ENCODE data around the gene ACAA2. TPM values are rescaled to one million over a fixed set of nuclear protein-coding genes. Genes with fewer than 3 reads are reported as not detected.
"Not testable (repeated sequence)": the region's sequence is repeated elsewhere in the genome, so short reads cannot be mapped to it uniquely, and the experiment has no call there.

The ACAA2 gene
- total and polyA plus RNA-seq, 9 donors, result 28.6 to 96.2 (median 44.1) TPM

DNA sequence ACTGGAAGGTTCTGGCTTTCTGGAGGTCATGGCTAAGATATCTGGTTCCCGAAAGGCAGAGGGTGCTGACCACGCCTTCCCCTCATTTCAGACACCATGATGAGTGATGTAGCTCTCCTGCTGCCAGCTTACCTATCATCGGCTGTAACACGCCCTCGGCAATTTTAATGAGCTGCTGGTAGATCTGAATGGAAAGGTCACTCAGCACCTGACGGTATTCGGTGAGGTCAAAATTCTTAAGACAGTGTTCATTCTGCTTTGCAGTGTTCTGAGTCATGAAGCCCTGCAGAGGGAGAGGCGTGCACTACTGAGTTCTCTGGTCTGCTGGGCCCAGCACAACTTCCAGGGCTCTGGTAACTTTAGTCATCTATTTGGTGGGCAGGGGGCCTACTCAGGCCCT, 25.7 kb upstream of the ACAA2 start:
- Histone ChIP-seq H3K4me3 (no peak overlapping the region), H3K4me1 (ENCODE audit: insufficient read depth) (no peaks in the 10 kb centered on the region), H3K27ac (no peak overlapping the region), H3K9me3 (no peaks in the 10 kb centered on the region), H3K36me3 (no peaks in the 10 kb centered on the region), H3K27me3 (no peaks in the 10 kb centered on the region)
- TF ChIP-seq POLR2A (IDR thresholded peaks at IDR 0.05), result no peak
- TF ChIP-seq, protein P1, sequence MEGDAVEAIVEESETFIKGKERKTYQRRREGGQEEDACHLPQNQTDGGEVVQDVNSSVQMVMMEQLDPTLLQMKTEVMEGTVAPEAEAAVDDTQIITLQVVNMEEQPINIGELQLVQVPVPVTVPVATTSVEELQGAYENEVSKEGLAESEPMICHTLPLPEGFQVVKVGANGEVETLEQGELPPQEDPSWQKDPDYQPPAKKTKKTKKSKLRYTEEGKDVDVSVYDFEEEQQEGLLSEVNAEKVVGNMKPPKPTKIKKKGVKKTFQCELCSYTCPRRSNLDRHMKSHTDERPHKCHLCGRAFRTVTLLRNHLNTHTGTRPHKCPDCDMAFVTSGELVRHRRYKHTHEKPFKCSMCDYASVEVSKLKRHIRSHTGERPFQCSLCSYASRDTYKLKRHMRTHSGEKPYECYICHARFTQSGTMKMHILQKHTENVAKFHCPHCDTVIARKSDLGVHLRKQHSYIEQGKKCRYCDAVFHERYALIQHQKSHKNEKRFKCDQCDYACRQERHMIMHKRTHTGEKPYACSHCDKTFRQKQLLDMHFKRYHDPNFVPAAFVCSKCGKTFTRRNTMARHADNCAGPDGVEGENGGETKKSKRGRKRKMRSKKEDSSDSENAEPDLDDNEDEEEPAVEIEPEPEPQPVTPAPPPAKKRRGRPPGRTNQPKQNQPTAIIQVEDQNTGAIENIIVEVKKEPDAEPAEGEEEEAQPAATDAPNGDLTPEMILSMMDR (IDR thresholded peaks at IDR 0.05), result no peak
- TF ChIP-seq EP300 (IDR thresholded peaks at IDR 0.05), result no peak
- 90 to 97% (median 91%) methylated on average over 8 of the region's 8 CpGs for WGBS, 3 donors
- intact Hi-C loops (cut with DNase I), result no loop called here
- DNase-seq, result no peak

DNA sequence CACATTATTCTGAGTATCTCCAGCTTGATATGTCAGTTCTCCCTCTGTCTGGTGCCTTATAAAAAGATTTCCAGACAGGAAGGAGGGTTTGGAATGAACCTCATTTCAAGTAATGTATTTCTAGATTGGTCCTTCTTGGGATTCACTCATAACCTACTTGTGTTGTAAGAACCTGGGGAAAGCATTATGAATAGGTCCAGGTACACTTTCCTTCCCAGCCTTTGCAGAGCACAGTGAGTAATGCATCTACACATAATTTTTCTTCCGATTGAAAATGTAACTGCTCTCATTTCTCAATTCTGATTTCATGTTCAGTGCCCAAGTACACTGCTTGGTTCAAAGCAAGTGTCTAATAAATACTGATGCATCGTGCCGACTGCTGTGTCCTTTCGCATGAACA, 25.0 kb upstream of the ACAA2 start:
- DNase-seq, result no peak
- no peak overlapping the region for H3K4me3 ChIP-seq
- H3K27me3 ChIP-seq, result no peaks in the 10 kb centered on the region
- no peaks in the 10 kb centered on the region for H3K9me3 ChIP-seq
- H3K36me3 ChIP-seq, result no peaks in the 10 kb centered on the region
- no peaks in the 10 kb centered on the region for H3K4me1 ChIP-seq (ENCODE audit: insufficient read depth)
- no peak for TF ChIP-seq EP300 (IDR thresholded peaks at IDR 0.05)
- no peak for TF ChIP-seq POLR2A (IDR thresholded peaks at IDR 0.05)
- TF ChIP-seq, protein P1 (IDR thresholded peaks at IDR 0.05), result no peak
- H3K27ac ChIP-seq, result no peak overlapping the region
- WGBS, 3 donors, result 91 to 99% (median 97%) methylated on average over 4 of the region's 4 CpGs
- intact Hi-C loops (cut with DNase I), result no loop called here

DNA sequence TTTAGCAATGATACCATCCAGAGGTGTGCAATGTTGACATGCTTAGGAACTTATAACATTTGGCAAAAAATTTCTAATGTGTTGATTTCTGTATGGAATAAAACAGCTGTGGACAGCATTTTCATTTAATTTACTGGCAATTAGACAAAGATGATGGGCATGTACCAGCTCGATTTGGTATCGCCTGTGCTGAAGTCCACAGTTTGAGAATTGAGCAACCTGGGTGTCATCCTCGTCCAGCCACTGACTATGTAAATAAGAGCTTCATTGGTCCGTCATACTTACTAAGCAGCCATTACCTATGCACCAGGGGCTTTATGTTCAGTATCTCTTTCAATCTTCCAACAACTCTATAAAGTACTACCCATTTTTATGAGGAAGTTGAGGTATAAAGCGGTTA, 24.6 kb upstream of the ACAA2 start:
- intact Hi-C loops (cut with DNase I), result no loop called here

DNA sequence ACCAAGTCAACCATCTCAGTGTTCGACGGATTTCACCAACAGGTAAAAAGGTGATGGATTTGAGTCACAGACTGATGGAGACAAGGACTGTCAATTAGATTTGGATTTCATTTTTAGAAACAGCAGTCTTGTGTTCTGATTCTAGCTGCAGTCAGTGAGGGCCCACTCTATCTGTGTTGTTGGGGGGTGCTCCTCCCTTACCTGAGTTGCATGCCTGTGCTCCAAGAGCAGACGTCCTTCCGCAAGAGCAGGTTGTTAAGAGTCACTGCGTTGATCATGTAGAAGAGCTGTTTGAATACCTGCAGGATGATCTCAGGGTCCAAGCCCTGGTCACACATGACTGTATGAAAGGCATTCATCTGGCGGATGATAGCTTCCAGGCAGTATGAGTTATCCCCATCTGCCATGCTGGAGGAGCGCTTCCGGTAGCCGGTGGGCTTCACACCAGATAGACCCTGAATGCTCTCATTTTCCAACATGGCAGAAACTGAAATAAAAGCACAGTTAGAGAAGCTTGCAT, 24.0 kb upstream of the ACAA2 start:
- H3K4me1 ChIP-seq (ENCODE audit: insufficient read depth); intact Hi-C loops (cut with DNase I); DNase-seq; H3K4me3 ChIP-seq; H3K27me3 ChIP-seq; H3K9me3 ChIP-seq; H3K36me3 ChIP-seq; H3K27ac ChIP-seq: not testable (repeated sequence)
- 97% methylated on average over 9 of the region's 9 CpGs for WGBS, 3 donors

More for the DNA sequence above, 24.6 kb upstream of the ACAA2 start:
- no peak overlapping the region for H3K4me3 ChIP-seq
- TF ChIP-seq POLR2A (IDR thresholded peaks at IDR 0.05), result no peak
- TF ChIP-seq, protein P1 (IDR thresholded peaks at IDR 0.05), result no peak
- no peak for TF ChIP-seq EP300 (IDR thresholded peaks at IDR 0.05)
- no peak overlapping the region for H3K27ac ChIP-seq
- no peak for DNase-seq
- no peaks in the 10 kb centered on the region for H3K27me3 ChIP-seq
- H3K9me3 ChIP-seq, result no peaks in the 10 kb centered on the region
- H3K36me3 ChIP-seq, result no peaks in the 10 kb centered on the region
- H3K4me1 ChIP-seq (ENCODE audit: insufficient read depth), result no peaks in the 10 kb centered on the region
- 80 to 96% (median 94%) methylated on average over 5 of the region's 5 CpGs for WGBS, 3 donors

DNA sequence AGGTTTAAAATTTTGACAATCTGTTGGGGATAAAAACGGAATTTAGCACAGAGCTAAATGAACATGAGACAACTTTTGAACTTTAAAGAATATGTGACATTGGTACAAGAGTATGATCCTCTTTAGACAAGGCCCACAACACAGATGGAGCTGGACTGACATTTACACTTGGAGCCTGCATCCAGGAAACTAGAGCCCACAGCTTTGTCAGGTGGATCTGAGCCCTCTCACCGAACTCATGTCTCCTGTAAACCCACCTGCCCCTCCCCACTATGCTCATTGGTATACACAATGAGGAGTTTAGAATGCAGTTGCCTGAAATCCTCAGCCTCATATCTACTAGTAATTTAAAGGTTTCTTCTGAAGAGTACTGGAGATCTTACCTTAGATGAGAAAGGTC, 22.1 kb upstream of the ACAA2 start:
- no peak for DNase-seq
- no peak overlapping the region for H3K4me3 ChIP-seq
- H3K4me1 ChIP-seq (ENCODE audit: insufficient read depth), result no peaks in the 10 kb centered on the region
- H3K9me3 ChIP-seq, result no peaks in the 10 kb centered on the region
- intact Hi-C loops (cut with DNase I), result no loop called here
- TF ChIP-seq EP300 (IDR thresholded peaks at IDR 0.05) (no peak), POLR2A (IDR thresholded peaks at IDR 0.05) (no peak)
- TF ChIP-seq, protein P1 (IDR thresholded peaks at IDR 0.05), result no peak
- no peak overlapping the region for H3K27ac ChIP-seq
- 76 to 89% (median 80%) methylated on average over 2 of the region's 2 CpGs for WGBS, 3 donors
- no peaks in the 10 kb centered on the region for H3K36me3 ChIP-seq
- H3K27me3 ChIP-seq, result no peaks in the 10 kb centered on the region
